ENCODE data around the gene PCCA. TPM values are rescaled to one million over a fixed set of nuclear protein-coding genes. Genes with fewer than 3 reads are reported as not detected.

Gene PCCA
- polyA plus RNA-seq, 2 of the 4 experiments (the other 2 are of a cell fraction), result 13.2 to 13.7 TPM

GRCh38 chr13:100063333-100063732 is 25.6 kb upstream of the PCCA start:
- DNase-seq (ENCODE audit: low read depth in 1 of 2, low spot score in 1 of 2), result no peak
- no peak overlapping the region for H3K27ac ChIP-seq
- ATAC-seq, result no peak
- ChIA-PET POLR2A (no interaction called here), CTCF (no interaction called here)
- WGBS (ENCODE audit: missing lambda C conversion rate), result 67% methylated on average over 4 of the region's 6 CpGs
- H3K4me3 ChIP-seq, result no peak overlapping the region
- no peaks in the 10 kb centered on the region for H3K9me3 ChIP-seq
- H3K4me2 ChIP-seq, result no peak overlapping the region
- H3K4me1 ChIP-seq, result no peaks in the 10 kb centered on the region
- TF ChIP-seq NFE2L2 (conservative IDR thresholded peaks at IDR 0.05; ENCODE audit: low read length), result no peak
- FAIRE-seq, result no peak

- DNase-seq (ENCODE audit: low read depth in 1 of 2, low spot score in 1 of 2) (no peak), ATAC-seq (no peak), FAIRE-seq (no peak)
- TF ChIP-seq RCOR1 (IDR thresholded peaks at IDR 0.05; ENCODE audit: low read depth, low read length) (no peak), HOXB13 (CRISPR knock-in tag; IDR thresholded peaks at IDR 0.05; ENCODE audit: low read depth) (no peak), CTCF (IDR thresholded peaks at IDR 0.05) (no peak), EHF (CRISPR knock-in tag; IDR thresholded peaks at IDR 0.05) (no peak), PHF8 (IDR thresholded peaks at IDR 0.05; ENCODE audit: borderline replicate concordance, low read depth) (no peak), RARB (CRISPR knock-in tag; IDR thresholded peaks at IDR 0.05) (no peak), POLR2A (IDR thresholded peaks at IDR 0.05; ENCODE audit: low read length) (no peak), HOXA7 (CRISPR knock-in tag; IDR thresholded peaks at IDR 0.05) (no peak), MAX (IDR thresholded peaks at IDR 0.05) (no peak), SMC3 (IDR thresholded peaks at IDR 0.05) (no peak)
- no peak overlapping the region for H3K4me3 ChIP-seq
- CTCF ChIA-PET, result no interaction called here
- WGBS (ENCODE audit: missing lambda C conversion rate), result 66% methylated on average over 5 of the region's 5 CpGs
- no peak overlapping the region for H3K4me2 ChIP-seq
- no peaks in the 10 kb centered on the region for H3K9me3 ChIP-seq
- H3K4me1 ChIP-seq, result no peaks in the 10 kb centered on the region
- POLR2A ChIA-PET, result no interaction called here
- no peak overlapping the region for H3K27ac ChIP-seq
These were observed 25.0 kb upstream of the PCCA start for GRCh38 chr13:100063906-100064305.

- Histone ChIP-seq H3K27ac (no peak overlapping the region), H3K9me3 (no peaks in the 10 kb centered on the region), H3K4me1 (no peaks in the 10 kb centered on the region), H3K4me2 (no peak overlapping the region), H3K4me3 (no peak overlapping the region)
- no peak for FAIRE-seq
- DNase-seq (ENCODE audit: low read depth in 1 of 2, low spot score in 1 of 2), result no peak
- POLR2A ChIA-PET, result no interaction called here
- no peak for TF ChIP-seq CBX2 (IDR thresholded peaks at IDR 0.05; ENCODE audit: borderline replicate concordance, low read depth)
- TF ChIP-seq MYC (IDR thresholded peaks at IDR 0.05; ENCODE audit: borderline replicate concordance, low read length), result no peak
- TF ChIP-seq FOSL2 (IDR thresholded peaks at IDR 0.05), result no peak
- no peak for TF ChIP-seq FOSL2 (CRISPR knock-in tag; IDR thresholded peaks at IDR 0.05)
- ATAC-seq, result no peak
- 84% methylated on average over 3 of the region's 3 CpGs for WGBS (ENCODE audit: missing lambda C conversion rate)
- CTCF ChIA-PET, result no interaction called here
These were observed 20.6 kb upstream of the PCCA start for GRCh38 chr13:100068133-100068931.

GRCh38 chr13:100069278-100069677 is 19.6 kb upstream of the PCCA start:
- TF ChIP-seq BHLHE40 (IDR thresholded peaks at IDR 0.05; ENCODE audit: low read depth, low read length), result no peak
- no peak for TF ChIP-seq FOSL2 (IDR thresholded peaks at IDR 0.05)
- no peak for TF ChIP-seq FOSL2 (CRISPR knock-in tag; IDR thresholded peaks at IDR 0.05)
- no peak for TF ChIP-seq RFX5 (IDR thresholded peaks at IDR 0.05)
- TF ChIP-seq RAD21 (conservative IDR thresholded peaks at IDR 0.05 in 1 of 2, IDR thresholded peaks at IDR 0.05 in 1 of 2), result no peak
- no peak for TF ChIP-seq ESRRA (IDR thresholded peaks at IDR 0.05; ENCODE audit: borderline replicate concordance, low read length)
- no peak for TF ChIP-seq RARB (CRISPR knock-in tag; IDR thresholded peaks at IDR 0.05)
- TF ChIP-seq RCOR1 (IDR thresholded peaks at IDR 0.05; ENCODE audit: low read depth, low read length), result no peak
- TF ChIP-seq MAFK (IDR thresholded peaks at IDR 0.05; ENCODE audit: partially characterized antibody), result no peak
- no peak for TF ChIP-seq HES2 (IDR thresholded peaks at IDR 0.05)
- no peak for TF ChIP-seq MYC (IDR thresholded peaks at IDR 0.05; ENCODE audit: borderline replicate concordance, low read length)
- TF ChIP-seq CHD2 (IDR thresholded peaks at IDR 0.05; ENCODE audit: low read length, partially characterized antibody), result no peak
- TF ChIP-seq HMGXB4 (CRISPR knock-in tag; IDR thresholded peaks at IDR 0.05; ENCODE audit: borderline replicate concordance), result no peak
- no peak for TF ChIP-seq E2F6 (IDR thresholded peaks at IDR 0.05; ENCODE audit: borderline replicate concordance, low read depth)
- no peak for TF ChIP-seq JUNB (IDR thresholded peaks at IDR 0.05)
- no peak for TF ChIP-seq MAX (IDR thresholded peaks at IDR 0.05)
- no peak for ATAC-seq
- H3K4me1 ChIP-seq, result no peaks in the 10 kb centered on the region
- POLR2A ChIA-PET, result no interaction called here
- DNase-seq (ENCODE audit: low read depth in 1 of 2, low spot score in 1 of 2), result no peak
- H3K27ac ChIP-seq, result no peak overlapping the region
- no peak for FAIRE-seq
- H3K9me3 ChIP-seq, result no peaks in the 10 kb centered on the region
- WGBS (ENCODE audit: missing lambda C conversion rate), result 57% methylated on average over 1 of the region's 1 CpG
- CTCF ChIA-PET, result no interaction called here
- no peak overlapping the region for H3K4me3 ChIP-seq
- H3K4me2 ChIP-seq, result no peak overlapping the region

Measured in A549 (cell line).